AG08395 (cell line): ENCODE data around the gene CD28.
"Not testable (repeated sequence)": the region's sequence is repeated elsewhere in the genome, so short reads cannot be mapped to it uniquely, and the experiment has no call there.

ENCODE experiments used
- DNase-seq: peaks from one replicate; pipeline ENCODE4 v3.0.0; 2012; ENCODE audit warnings: mixed read lengths, low spot score

The CD28 gene

GRCh38 chr2:203784710-203785270 lies 78.4 kb downstream of the CD28 start:
- not testable (repeated sequence) for DNase-seq

- DNase-seq, result not testable (repeated sequence)
Observed at GRCh38 chr2:203785391-203786110, 79.1 kb downstream of the CD28 start.

- peak; percentile 40 for DNase-seq
Observed at GRCh38 chr2:203786549-203787351, 80.3 kb downstream of the CD28 start.

- DNase-seq, result no peak
Observed at GRCh38 chr2:203787979-203788378, 81.5 kb downstream of the CD28 start.
